8988T (cell line): ENCODE measurements around the gene ATRNL1.
A peak's percentile ranks its signal among the peaks of the same experiment; 100 is the strongest.
"Not testable (repeated sequence)": the region's sequence is repeated elsewhere in the genome, so short reads cannot be mapped to it uniquely, and the experiment has no call there.

ENCODE experiments used
- DNase-seq: peaks from one replicate; pipeline ENCODE4 v3.0.0; 2011

The ATRNL1 gene

DNA sequence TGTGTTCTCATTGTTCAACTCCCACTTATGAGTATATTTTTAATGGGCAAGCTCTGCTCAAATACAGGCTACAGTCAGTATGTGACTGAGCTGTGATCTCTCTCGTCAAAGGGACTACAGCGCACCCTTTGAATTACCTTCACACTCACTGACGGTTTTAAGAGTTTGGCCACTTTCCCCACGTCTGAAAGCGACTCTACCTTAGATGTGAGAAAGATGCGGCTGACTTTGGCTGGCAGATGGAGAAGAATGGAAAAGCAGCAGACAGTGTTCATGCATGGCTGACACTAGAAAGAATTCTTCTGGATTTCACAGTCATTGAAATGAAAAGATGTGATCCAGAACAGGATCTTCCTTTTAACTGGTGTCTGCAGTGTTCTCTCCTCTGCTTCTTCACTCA, 2.0 kb upstream of the ATRNL1 start:
- no peak for DNase-seq

DNA sequence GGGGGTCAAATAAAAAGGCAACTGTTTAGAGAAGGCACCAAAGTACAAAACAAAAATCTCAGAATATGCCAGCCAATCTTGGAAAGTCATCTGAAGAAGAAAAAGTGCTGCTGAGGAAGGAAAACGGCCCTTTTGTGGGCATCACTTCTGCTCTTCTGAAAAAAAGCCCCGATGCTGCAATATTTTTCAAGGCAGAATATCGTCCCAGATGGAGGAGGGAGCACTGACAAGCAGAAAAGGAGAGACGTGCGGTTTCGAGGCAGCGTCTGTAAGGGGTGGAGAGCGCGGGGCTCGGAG, 959 bp upstream of the ATRNL1 start:
- no peak for DNase-seq

DNA sequence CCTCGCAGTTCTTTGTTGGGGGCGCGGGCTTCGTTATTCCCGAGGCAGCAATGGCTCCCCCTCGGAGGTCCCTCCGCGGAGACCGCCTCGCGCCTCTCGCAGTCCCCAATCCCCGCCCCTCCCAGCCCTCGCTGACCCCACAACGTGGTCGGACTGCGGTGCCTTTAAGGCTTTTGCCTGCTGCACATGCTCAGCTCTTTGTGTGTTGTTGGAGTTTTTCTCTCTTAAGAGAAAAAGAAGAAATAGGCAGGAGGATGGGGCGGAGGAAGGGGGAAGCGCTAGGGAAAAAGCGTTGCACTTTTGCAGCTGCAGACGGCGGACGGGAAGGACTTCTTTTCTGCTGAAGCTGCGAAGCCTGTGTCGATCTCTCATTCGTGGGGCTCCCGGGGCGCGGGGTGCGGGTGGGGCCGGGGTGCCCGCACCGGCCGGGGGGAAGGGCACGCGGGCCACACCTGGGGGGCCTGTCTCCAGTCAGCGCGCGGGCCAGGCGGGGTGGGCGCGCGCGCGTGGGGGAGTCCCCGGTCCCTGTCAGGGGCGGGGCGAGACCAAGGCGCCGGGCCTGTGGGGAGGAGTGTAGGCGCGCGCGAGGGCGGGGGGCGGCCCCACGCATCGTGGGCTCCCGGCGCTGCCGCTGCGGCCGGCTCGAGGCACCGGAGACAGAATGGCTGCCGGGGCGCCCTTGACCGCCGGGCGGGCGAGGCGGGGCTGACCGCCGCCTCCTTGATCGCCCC, 445 bp upstream of the ATRNL1 start:
- peak; percentile 43 for DNase-seq

DNA sequence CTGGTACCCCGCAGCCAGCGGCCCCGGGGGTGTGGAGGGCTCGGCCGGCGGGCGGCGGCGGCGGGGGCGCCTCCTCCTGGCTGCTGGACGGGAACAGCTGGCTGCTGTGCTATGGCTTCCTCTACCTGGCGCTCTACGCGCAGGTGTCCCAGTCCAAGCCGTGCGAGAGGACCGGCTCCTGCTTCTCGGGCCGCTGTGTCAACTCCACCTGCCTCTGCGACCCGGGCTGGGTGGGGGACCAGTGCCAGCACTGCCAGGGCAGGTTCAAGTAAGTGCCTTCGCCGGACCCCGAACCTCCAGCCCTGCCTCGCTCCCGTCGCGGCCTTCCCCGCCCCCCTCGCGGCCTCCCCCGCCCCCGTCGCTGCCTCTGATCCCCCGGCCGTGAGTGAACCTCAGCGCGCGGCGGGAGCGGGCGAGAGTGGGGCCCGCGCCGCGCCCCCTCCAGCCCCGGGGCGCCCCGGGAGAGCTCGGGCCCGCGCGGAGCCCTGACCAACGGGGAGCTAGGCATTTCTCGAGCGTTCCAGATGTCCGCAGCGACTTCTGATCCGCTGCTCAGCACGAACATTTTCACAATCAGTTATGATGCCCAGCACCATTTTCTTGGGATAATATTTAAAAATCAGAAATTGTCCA, 727 bp downstream of the ATRNL1 start:
- peak; percentile 53 for DNase-seq

- no peak for DNase-seq
Measured at GRCh38 chr10:115094416-115095140, 1.4 kb downstream of the ATRNL1 start.

DNA sequence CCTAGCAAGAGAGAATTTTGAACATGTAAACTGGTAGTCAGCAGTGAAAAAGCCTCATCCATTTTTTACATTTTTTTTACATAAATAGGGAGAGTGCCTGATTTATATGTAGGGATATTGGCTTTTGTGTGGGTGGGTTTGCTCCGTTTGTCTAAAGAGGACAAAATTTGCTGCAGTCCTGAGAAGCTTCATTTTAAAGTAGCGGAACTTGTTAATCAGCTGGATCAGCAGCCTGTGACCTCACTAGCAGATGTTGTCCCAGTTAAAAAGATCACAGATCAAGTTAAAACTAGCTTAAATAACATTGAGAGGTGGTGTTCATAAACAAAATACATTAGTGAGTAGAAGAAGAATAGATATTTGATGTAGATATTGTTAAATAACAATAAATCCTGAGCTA, 2.6 kb downstream of the ATRNL1 start:
- no peak for DNase-seq

DNA sequence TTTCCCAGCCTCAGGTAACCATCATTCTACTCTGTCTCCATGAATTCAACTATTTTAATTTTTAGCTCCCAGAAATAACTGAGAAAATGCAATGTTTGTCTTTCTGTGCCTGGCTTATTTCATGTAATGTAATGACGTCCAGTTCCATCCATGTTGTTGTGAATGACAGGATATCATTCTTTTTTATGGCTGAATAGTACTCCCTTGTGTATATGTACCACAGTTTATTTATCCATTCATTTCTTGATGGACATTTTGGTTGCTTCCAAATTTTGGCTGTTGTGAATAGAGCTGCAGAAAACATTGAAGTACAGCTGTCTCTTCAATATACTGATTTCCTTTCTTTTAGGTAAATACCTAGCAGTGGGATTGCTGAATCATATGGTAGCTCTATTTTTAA, 10.5 kb downstream of the ATRNL1 start:
- DNase-seq: no peak

DNA sequence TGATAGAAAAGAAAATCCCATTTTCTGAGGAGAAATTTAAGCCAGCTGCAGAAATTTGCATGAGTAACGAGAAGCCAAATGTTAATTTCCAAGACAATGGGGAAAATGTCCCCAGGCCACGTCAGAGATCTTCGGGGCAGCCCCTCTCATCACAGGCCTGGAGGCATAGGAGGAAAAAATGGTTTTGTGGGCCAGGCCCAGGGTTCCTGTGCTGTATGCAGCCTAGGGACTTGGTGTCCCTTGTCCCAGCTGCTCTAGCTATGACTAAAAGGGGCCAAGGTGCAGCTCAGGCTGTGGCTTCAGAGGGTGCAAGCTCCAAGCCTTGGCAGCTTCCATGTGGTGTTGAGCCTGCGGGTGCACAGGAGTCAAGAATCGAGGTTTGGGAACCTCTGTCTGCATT, 12.2 kb downstream of the ATRNL1 start:
- DNase-seq: not testable (repeated sequence)

DNA sequence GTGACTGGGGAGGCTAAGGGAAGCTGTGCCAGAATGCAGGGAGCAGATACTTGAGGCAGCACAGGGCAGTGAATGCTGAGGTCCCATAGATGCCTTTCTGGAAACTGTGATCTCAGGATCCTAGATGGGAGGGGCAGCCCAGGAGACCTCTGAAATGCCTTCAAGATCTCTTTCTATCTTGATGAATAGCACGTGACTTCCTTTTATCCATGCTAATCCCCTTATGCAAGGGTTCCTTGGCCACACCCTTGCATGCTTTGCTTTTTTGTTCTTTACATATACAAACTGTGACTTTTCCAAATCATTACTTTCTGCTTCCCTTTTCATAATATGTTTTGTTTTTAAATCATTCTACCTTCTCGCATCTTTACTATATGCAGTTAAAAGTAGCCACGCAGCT, 14.7 kb downstream of the ATRNL1 start:
- DNase-seq: no peak

DNA sequence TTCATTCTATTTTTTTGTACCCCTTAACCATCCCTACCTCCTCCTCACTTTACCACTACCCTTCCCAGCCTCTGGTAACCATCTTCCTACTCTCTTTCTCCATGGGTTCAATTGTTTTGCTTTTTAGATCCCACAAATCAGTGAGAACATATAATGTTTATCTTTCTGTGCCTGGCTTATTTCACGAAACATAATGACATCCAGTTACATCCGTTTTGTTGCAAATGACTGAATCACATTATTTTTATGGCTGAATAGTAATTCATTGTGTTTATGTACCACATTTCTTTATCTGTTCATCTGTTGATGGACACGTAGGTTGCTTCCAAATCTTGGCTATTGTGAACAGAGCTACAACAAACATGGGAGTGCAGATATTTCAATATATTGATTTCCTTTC, 24.1 kb downstream of the ATRNL1 start:
- no peak for DNase-seq

GRCh38 chr10:115118346-115118745, 25.2 kb downstream of the ATRNL1 start:
- DNase-seq: no peak

DNA sequence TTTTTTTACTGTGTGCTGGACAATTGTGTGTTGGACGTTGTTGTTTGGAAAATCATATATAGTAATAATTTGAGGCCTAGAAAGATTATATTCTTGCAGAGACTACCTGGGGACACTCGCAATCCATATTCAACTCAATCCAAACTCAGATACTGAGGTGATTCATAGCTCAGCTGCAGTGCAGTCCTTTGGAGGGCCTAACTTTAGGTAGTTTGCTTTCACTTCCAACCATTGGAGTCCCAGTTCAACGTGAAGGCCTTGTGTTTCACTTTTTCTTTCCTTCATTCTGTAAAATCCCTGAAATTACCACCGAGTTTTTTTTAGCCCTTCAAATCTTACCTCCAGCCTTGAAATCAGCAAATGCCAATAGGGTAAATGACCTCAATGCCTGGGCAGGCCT, 32.3 kb downstream of the ATRNL1 start:
- no peak for DNase-seq

- DNase-seq: no peak
Measured at GRCh38 chr10:115129752-115130151, 36.6 kb downstream of the ATRNL1 start.

GRCh38 chr10:115136616-115137015, 43.5 kb downstream of the ATRNL1 start:
- DNase-seq: no peak

DNA sequence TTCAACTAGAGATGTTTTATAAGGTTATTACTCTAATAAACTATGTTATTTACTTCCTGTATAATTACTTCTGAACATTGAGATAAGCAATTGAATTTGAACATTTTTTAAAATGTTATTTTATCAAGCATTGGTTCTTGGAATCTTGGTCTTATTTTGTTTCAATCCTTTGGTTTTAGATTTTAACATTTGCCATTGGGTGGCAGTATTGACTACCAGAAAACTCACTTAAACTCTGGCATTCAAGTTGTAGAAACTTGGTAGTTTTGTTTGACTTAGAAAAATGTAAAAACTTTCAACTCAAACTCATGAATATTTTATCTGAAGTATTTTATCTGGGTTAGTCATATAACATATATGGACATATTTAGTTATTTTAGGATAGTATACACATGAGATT, 48.1 kb downstream of the ATRNL1 start:
- DNase-seq: no peak

GRCh38 chr10:115157357-115157756, 64.2 kb downstream of the ATRNL1 start:
- no peak for DNase-seq

DNA sequence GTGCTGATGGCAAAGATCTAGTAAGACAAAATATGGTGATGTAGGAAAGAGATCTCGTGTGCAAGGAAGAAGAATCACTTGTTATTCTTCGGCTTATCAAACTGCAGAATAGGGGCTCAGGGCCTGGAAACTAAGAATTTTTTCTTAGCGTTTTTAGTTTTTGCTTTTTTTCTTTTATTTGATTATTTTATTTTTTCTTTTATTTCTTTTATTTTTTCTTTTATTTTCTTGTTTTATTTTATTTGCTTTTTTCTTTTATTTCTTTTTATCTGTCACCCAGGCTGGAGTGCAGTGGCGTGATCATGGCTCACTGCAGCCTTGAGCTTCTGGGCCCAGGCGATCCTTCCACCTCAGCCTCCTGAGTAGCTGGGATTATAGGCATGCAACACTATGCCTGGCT, 70.0 kb downstream of the ATRNL1 start:
- no peak for DNase-seq

- no peak for DNase-seq
Measured at GRCh38 chr10:115164220-115164619, 71.1 kb downstream of the ATRNL1 start.

DNA sequence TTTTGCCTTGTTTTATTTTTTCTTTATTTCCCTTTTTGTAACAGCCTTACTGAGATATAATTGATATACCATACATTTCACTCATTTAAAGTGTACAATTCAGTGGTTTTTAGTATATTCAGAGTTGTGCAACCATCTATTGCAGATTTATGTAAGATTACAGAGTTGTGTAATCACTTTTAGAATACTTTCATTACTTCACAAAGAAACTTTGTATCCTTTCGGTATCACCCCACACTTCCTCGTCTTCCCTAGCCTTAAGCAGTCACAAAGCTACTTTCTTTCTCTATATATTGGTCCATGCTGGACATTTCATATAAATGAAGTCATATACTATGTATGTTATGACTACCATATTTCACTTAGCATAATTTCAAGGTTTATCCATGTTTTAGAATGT, 74.6 kb downstream of the ATRNL1 start:
- no peak for DNase-seq

GRCh38 chr10:115171392-115171960, 78.3 kb downstream of the ATRNL1 start:
- DNase-seq: no peak

DNA sequence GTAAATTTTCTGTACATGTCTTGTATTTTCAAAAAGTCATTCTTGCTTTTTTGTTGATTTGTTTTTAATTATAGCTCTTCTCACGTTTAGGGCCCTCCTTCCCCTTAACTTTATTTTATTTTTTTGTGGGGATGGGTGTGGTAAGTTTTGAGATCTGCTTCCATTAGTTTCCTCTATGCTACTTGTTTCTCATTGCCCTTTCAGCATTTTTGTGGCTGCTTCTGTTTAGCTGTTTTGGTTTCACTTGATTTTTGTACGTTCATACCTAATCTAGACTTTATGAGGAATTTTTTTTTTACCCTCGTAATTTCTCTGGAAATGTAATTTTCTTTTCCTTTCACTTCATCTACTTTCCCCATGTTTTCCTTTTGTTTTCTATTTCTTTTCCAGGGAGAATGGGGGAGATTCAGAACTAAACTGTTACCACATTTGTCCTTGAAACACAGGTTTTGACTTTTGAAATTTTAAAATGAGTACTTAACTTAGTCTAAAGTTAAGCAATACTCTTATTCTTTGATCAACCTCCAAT, 80.8 kb downstream of the ATRNL1 start:
- no peak for DNase-seq

DNA sequence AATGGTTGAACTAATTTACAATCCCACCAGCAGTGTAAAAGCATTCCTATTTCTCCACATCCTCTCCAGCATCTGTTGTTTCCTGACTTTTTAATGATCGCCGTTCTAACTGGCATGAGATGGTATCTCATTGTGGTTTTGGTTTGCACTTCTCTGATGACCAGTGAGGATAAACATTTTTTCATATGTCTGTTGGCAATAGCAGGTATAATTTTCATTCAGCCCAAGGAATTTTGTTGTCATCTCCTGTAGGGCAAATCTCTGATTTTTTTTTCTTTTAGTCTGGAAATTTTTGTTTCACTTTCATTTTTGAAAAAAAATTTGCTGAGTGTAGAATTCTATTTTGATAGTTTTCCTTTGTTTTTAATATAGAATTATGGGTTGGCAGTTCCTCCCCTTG, 114.1 kb downstream of the ATRNL1 start:
- DNase-seq: not testable (repeated sequence)

GRCh38 chr10:115209133-115209532, 116.0 kb downstream of the ATRNL1 start:
- no peak for DNase-seq

- DNase-seq: no peak
Measured at GRCh38 chr10:115214829-115215228, 121.7 kb downstream of the ATRNL1 start.
